Hippocampal formation (tissue), 2 donors: Measurements from ENCODE around the gene PFKP.

ENCODE experiments used
- DNase-seq, 2 donors: peaks; one replicate each; lab custom pipeline; 2025; lab: John Stamatoyannopoulos, UW

Gene PFKP

GRCh38 chr10:3069876-3070275, 2.5 kb downstream of the PFKP start:
- DNase-seq, result no peak

GRCh38 chr10:3071405-3072198, 4.3 kb downstream of the PFKP start:
- DNase-seq, result no peak

GRCh38 chr10:3072641-3073360, 5.5 kb downstream of the PFKP start:
- no peak for DNase-seq

- no peak for DNase-seq
These were observed 6.9 kb downstream of the PFKP start for GRCh38 chr10:3074145-3074665.

DNA sequence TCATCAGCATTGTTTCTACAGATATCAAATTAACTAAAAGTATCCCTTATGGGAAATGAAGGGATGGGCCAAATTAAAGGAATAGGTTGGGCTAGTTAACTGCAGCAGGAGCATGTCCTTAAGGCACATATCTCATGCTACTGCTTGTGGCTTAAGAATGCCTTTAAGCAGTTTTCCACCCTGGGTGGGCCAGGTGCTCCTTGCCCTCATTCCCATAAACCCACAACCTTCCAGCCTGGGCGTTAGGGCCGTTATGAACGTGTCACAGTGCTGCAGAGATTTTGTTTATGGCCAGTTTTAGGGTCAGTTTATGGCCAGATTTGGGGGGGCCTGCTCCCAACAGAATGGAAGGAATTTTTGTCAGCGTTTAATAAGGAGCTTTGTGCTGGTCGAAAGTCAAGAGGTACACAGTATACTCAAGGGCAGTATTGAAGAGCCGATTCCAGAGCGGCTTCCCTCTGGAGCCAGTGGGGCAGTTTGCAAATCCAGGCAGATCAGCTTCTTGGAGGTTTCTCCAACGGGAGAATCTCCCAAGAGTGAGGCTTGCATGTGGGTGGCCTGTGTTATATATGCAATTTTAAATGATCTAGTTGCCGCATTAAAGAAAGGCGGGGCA, 7.7 kb downstream of the PFKP start:
- no peak for DNase-seq

- DNase-seq, result no peak
These were observed 8.8 kb downstream of the PFKP start for GRCh38 chr10:3076138-3076537.

DNA sequence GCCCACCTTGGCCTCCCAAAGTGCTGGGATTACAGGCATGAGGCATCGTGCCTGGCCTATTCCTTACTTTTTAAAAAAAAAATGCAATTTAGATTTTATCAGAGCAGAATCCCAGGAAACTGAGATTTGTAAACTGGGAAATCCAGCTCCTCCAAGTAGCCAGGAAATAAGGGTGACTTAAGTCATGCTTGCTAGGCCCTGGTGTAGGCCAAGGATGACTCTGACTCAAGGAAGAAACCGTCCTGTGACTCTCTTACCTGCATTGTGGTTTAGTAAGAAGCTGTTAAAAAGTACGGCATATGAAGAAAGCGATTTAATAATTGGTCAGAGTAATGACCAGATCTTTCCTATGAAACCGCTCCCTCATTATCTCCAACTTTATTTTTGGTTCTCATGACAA, 10.2 kb downstream of the PFKP start:
- no peak for DNase-seq

- DNase-seq, result no peak
These were observed 10.7 kb downstream of the PFKP start for GRCh38 chr10:3077940-3078630.

DNA sequence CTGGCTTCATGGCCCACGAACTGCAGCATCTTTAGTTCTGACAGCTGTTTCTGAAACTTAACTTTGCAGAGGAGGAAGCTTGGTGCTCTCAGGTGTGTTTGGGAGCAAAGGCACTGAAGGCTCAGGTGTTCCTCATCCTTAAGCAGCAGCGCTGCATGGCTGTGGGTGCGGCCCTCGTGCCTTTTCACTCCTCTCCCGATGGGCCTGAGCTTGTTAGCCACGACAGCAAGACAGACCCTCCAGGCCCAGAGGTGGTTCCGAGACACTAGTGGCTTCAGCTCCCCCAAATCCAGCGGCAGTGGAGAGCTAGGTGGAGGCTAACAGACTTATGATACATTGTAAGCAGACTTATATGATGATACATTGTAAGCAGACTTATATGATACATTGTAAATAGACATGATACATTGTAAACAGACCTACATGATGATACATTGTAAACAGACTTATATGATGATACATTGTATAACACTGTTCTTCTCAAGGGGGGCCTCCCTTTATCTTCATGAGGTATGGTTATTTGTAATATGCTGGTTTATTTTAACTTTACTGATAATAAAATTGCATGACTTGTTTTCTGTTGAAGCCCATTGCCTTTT, 14.1 kb downstream of the PFKP start:
- no peak for DNase-seq

GRCh38 chr10:3082290-3082689, 14.9 kb downstream of the PFKP start:
- no peak for DNase-seq

DNA sequence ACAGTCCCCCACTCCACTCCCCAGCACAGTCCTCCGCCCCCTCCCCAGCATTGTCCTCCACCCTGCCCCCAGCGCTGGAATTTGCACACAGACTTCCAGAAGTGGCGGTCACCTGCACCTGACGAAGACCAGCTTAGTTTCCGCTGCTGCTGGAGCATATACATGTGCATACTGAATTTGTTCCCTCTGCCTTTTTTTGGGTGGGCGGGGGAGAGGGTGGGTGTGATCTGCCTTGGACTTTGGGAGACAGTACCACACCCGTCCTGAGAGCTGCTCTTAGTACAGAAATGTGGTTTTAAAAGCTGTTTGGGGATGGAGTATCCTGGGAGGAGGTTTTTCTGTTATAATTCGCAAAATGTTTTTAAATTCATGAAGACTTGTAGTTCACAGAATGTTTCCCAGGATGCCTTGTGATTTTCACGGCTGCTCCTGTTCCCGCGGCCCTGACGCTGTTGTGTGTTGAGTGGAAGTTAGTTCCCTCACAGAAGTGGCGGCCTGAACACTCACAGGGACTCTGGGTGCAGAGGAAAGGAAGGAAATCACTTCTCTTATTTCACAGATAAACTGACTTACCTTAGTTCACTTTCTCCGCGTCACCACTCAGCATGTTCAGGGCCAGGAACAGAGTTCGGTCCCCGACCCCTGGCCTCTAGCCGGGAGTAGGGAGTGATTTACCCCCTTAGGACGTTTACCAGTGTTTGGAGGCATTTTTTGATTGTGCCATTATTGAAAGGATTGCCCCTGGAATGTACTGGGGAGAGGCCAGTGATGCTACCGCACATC, 18.6 kb downstream of the PFKP start:
- DNase-seq, result no peak

DNA sequence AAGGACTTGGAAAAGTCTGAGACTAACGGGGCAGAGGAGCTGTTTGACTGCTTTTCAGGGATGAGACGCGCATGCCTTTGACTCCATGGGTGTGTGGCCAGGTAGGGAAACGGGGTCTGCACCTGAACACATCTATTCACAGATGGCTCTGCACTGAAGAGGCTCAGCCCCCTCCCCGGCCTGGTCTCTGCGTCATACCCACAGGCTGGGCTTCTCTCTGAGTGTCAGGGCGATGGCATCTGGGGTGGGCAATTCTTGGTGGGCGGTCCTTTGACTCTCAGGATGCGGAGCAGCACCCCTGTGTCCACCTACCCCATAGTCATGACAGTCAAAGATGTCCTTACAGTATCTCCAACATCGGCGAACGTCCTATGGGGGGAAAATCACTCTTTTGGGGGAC, 23.0 kb downstream of the PFKP start:
- no peak for DNase-seq

GRCh38 chr10:3090914-3091787, 23.8 kb downstream of the PFKP start:
- DNase-seq, result peak; percentile 16 to 64

DNA sequence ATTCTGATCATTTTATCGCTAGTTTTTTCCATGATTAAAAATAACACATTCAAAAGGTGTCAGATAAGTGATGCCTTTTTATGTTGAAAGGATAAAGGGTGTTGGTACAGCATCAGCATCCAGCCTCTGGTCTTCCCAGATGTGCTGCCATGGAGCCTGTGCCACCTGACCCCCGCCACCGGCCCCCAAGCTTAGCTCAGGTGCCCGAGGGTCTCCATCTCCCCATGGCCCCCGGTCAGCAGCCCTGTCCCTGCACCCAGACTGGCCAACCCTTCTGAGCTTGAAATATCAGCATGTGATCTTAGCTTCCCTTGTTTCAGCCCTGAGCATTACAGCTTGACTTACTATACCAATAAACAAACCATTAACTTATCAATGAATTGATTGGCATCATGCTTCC, 24.6 kb downstream of the PFKP start:
- DNase-seq, result no peak

DNA sequence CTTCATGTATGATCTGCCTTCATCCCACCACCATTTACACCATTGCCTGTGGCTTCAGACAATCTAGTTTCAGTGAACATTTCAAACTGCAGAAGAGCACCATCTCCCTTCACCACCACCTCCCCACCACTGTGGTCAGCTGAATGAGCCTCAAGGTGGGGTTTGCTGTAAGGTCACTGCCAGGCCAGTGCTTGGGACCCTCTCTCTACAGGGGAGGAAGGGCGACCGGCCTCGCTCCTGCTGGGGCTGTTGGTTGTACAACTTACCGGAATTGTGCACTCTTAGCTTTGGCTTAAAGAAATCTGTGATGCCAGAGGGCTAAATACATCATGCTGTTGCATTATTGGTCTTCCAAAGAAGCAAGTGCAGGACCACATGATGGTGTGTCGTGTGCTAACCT, 26.6 kb downstream of the PFKP start:
- DNase-seq, result no peak

- DNase-seq, result no peak
These were observed 27.3 kb downstream of the PFKP start for GRCh38 chr10:3094609-3095036.

DNA sequence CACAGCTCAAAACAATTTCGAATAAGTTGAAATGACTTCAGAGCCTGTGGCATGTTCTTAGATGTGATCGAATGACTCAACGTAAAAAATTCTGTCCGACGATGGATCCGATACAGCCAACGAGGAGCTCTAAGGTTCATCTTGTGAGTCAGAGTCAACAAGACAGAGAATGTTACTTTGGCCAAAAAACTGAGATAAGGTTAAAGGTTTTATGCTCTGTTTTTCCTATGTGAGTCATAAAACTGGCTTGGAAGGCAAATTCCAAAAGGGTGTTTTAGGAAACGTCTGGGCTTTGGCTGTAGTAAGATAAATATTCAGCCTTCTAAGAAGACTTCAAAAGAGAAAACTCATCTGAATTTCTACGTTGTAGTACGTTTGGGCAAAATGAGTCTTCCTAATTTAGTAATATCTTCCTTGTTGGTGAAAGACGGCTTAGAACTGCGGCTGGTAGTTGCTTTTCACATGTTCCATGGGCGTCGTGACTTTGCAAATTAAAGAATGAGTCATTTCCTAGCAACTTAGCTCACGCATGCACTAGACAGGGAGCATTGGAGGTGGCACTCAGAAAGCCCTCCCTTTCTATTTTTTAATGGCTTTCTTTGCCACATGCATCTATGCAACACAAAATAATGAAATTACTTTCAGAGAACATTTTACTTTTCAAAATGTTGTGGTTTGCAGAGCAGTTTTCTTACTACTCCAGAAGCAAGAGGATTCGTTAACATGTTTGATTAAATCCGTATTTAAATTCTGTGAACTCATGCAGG, 28.2 kb downstream of the PFKP start:
- DNase-seq, result peak in 1 of 2 donors; percentile 40

GRCh38 chr10:3096149-3096548, 28.8 kb downstream of the PFKP start:
- no peak for DNase-seq

GRCh38 chr10:3097160-3097559, 29.8 kb downstream of the PFKP start:
- no peak for DNase-seq
